ENCODE data around the gene UBE3C. TPM values are rescaled to one million over a fixed set of nuclear protein-coding genes. Genes with fewer than 3 reads are reported as not detected.

UBE3C gene
- total and polyA plus RNA-seq, 2 donors (not counting 3 experiments of a cell fraction or from before 2014, with no cell fraction given): 45.1 to 77.3 TPM

DNA sequence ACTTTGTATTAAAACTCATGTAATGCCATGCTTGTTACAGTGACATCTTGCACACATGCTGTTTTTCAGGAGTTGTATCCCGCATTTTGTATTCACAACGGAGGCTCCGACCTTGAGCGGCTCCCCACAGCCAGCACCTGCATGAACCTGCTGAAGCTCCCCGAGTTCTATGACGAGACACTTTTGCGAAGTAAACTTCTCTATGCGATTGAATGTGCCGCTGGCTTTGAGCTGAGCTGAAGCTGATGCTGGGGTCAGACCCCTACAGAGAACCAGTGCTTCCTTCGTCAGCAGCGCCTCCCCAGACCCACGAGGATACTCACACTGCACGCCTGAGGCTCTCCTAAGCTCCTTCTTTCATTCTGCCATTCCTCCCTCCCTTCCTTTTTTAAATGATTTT lies 128.8 kb downstream of the UBE3C start:
- DNase-seq (ENCODE audit: low read depth, low spot score): no peak
- FAIRE-seq: no peak
- Histone ChIP-seq H2AFZ (ENCODE audit: low read depth, low read length) (no peak overlapping the region), H3K27me3 (ENCODE audit: control insufficient read depth in 2 of 2, insufficient read depth in 2 of 2, low read length in 2 of 2) (no peaks in the 10 kb centered on the region), H3K36me3 (ENCODE audit: control insufficient read depth in 2 of 2, extremely low read depth in 1 of 2, insufficient read depth in 2 of 2, low read length in 2 of 2) (peaks cover 18 to 24% of the 10 kb centered on the region in 2 experiments), H3K4me1 (ENCODE audit: control insufficient read depth, extremely low read depth, insufficient read depth, low read length) (peaks cover 3% of the 10 kb centered on the region), H3K9me1 (replicated peaks; ENCODE audit: control insufficient read depth, extremely low read depth, insufficient read depth, low read length) (no peaks in the 10 kb centered on the region), H3K4me3 (replicated peaks in 1 of 3; ENCODE audit: insufficient read depth in 1 of 3, low read depth in 1 of 3, low read length in 3 of 3) (no peak overlapping the region), H3K9me3 (replicated peaks; ENCODE audit: control insufficient read depth, insufficient read depth, low read length) (no peaks in the 10 kb centered on the region), H4K20me1 (replicated peaks; ENCODE audit: control insufficient read depth, extremely low read depth, insufficient read depth, low read length) (no peaks in the 10 kb centered on the region), H3K27ac (ENCODE audit: insufficient read depth, low read depth, low read length) (no peak overlapping the region), H3K9ac (replicated peaks; ENCODE audit: extremely low read depth, insufficient read depth, low read length) (no peak overlapping the region), H3K4me2 (ENCODE audit: insufficient read depth, low read length) (no peak overlapping the region), H3K79me2 (ENCODE audit: control insufficient read depth, insufficient read depth, low read length) (no peaks in the 10 kb centered on the region)
- CTCF ChIA-PET: no interaction called here
- TF ChIP-seq, protein P1, sequence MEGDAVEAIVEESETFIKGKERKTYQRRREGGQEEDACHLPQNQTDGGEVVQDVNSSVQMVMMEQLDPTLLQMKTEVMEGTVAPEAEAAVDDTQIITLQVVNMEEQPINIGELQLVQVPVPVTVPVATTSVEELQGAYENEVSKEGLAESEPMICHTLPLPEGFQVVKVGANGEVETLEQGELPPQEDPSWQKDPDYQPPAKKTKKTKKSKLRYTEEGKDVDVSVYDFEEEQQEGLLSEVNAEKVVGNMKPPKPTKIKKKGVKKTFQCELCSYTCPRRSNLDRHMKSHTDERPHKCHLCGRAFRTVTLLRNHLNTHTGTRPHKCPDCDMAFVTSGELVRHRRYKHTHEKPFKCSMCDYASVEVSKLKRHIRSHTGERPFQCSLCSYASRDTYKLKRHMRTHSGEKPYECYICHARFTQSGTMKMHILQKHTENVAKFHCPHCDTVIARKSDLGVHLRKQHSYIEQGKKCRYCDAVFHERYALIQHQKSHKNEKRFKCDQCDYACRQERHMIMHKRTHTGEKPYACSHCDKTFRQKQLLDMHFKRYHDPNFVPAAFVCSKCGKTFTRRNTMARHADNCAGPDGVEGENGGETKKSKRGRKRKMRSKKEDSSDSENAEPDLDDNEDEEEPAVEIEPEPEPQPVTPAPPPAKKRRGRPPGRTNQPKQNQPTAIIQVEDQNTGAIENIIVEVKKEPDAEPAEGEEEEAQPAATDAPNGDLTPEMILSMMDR (IDR thresholded peaks at IDR 0.05; ENCODE audit: extremely low read depth in 1 of 2, insufficient read depth in 1 of 2, low read depth in 1 of 2, low read length in 2 of 2): no peak
- no peak for TF ChIP-seq EZH2 (IDR thresholded peaks at IDR 0.05; ENCODE audit: borderline replicate concordance, low read depth, low read length, severe bottlenecking)
- dilution Hi-C loops (cut with MboI; ENCODE audit: extremely low pct_ligation_motif_present, low sequenced_read_pairs) (no loop called here), intact Hi-C loops (cut with micrococcal nuclease) (no loop called here)
- POLR2A ChIA-PET: no interaction called here
- no TSS peak for BruUV-seq (replicated peaks)

DNA sequence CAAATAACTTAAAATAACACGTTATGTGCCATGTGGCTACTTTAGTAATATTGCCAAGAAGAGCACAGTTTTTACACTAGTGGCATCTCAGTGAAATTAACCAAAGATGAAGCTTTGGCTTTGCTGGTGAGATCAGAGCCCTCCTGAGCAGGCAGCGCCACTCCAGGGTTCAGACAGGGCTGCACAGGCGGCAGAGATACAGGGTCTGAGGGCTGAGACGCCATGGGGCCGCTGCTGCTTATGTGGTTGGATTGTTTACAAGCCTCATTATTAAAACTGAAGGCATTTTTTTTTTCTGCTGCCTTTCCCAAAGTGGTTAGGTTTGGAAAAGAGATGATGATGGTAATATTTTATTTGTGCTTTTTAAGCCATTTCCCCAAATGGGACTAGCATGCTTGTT lies 129.2 kb downstream of the UBE3C start:
- Histone ChIP-seq H3K4me3 (replicated peaks in 1 of 3; ENCODE audit: insufficient read depth in 1 of 3, low read depth in 1 of 3, low read length in 3 of 3) (no peak overlapping the region), H3K4me1 (ENCODE audit: control insufficient read depth, extremely low read depth, insufficient read depth, low read length) (peaks cover 3% of the 10 kb centered on the region), H4K20me1 (replicated peaks; ENCODE audit: control insufficient read depth, extremely low read depth, insufficient read depth, low read length) (no peaks in the 10 kb centered on the region), H3K9me3 (replicated peaks; ENCODE audit: control insufficient read depth, insufficient read depth, low read length) (no peaks in the 10 kb centered on the region), H3K27ac (ENCODE audit: insufficient read depth, low read depth, low read length) (no peak overlapping the region), H3K9me1 (replicated peaks; ENCODE audit: control insufficient read depth, extremely low read depth, insufficient read depth, low read length) (no peaks in the 10 kb centered on the region), H2AFZ (ENCODE audit: low read depth, low read length) (no peak overlapping the region), H3K36me3 (ENCODE audit: control insufficient read depth in 2 of 2, extremely low read depth in 1 of 2, insufficient read depth in 2 of 2, low read length in 2 of 2) (peaks cover 18 to 24% of the 10 kb centered on the region in 2 experiments), H3K27me3 (ENCODE audit: control insufficient read depth in 2 of 2, insufficient read depth in 2 of 2, low read length in 2 of 2) (no peaks in the 10 kb centered on the region), H3K79me2 (ENCODE audit: control insufficient read depth, insufficient read depth, low read length) (no peaks in the 10 kb centered on the region), H3K9ac (replicated peaks; ENCODE audit: extremely low read depth, insufficient read depth, low read length) (no peak overlapping the region), H3K4me2 (ENCODE audit: insufficient read depth, low read length) (no peak overlapping the region)
- CTCF ChIA-PET: no interaction called here
- TF ChIP-seq MYC (IDR thresholded peaks at IDR 0.05; ENCODE audit: low read depth, low read length) (no peak), JUN (IDR thresholded peaks at IDR 0.05; ENCODE audit: borderline replicate concordance, insufficient read depth, insufficient read length, low read depth) (no peak), POLR2AphosphoS5 (IDR thresholded peaks at IDR 0.05; ENCODE audit: insufficient read depth, low read depth, low read length) (no peak), FOS (IDR thresholded peaks at IDR 0.05; ENCODE audit: borderline replicate concordance, insufficient read depth, low read length) (no peak), EZH2 (IDR thresholded peaks at IDR 0.05; ENCODE audit: borderline replicate concordance, low read depth, low read length, severe bottlenecking) (no peak), POLR2A (IDR thresholded peaks at IDR 0.05; ENCODE audit: low read depth, low read length) (no peak), GATA2 (IDR thresholded peaks at IDR 0.05; ENCODE audit: insufficient read depth, insufficient read length, low read depth, low read length) (no peak)
- TF ChIP-seq, protein P1 (IDR thresholded peaks at IDR 0.05; ENCODE audit: extremely low read depth in 1 of 2, insufficient read depth in 1 of 2, low read depth in 1 of 2, low read length in 2 of 2): no peak
- TF ChIP-seq, protein P2, sequence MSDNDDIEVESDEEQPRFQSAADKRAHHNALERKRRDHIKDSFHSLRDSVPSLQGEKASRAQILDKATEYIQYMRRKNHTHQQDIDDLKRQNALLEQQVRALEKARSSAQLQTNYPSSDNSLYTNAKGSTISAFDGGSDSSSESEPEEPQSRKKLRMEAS (IDR thresholded peaks at IDR 0.05; ENCODE audit: insufficient read depth, insufficient read length): no peak
- dilution Hi-C loops (cut with MboI; ENCODE audit: extremely low pct_ligation_motif_present, low sequenced_read_pairs): no loop called here
- intact Hi-C loops (cut with micrococcal nuclease): no loop called here
- BruUV-seq (replicated peaks): no TSS peak
- FAIRE-seq (no peak), DNase-seq (ENCODE audit: low read depth, low spot score) (no peak)
- POLR2A ChIA-PET: no interaction called here

All from endothelial cell of umbilical vein (primary cell).